ENCODE data around the gene SLC6A6. TPM values are rescaled to one million over a fixed set of nuclear protein-coding genes. Genes with fewer than 3 reads are reported as not detected.

The SLC6A6 gene
- total RNA-seq, 4 donors from 2014 or later: 35.7 to 75.2 (median 56.4) TPM

- TF ChIP-seq CTCF (IDR thresholded peaks at IDR 0.05): no peak
- ATAC-seq (ENCODE audit: low FRiP score) (peak; percentile 89), DNase-seq (ENCODE audit: low spot score) (peak; percentile 38)
These were observed 70.3 kb downstream of the SLC6A6 start for GRCh38 chr3:14472471-14473351.

GRCh38 chr3:14473411-14473891 is 71.0 kb downstream of the SLC6A6 start:
- DNase-seq (ENCODE audit: low spot score): no peak
- no peak for ATAC-seq (ENCODE audit: low FRiP score)
- no peak for TF ChIP-seq CTCF (IDR thresholded peaks at IDR 0.05)

- TF ChIP-seq CTCF (IDR thresholded peaks at IDR 0.05): no peak
- DNase-seq (ENCODE audit: low spot score) (no peak), ATAC-seq (ENCODE audit: low FRiP score) (no peak)
These were observed 72.1 kb downstream of the SLC6A6 start for GRCh38 chr3:14474363-14475081.

- ATAC-seq (ENCODE audit: low FRiP score) (no peak), DNase-seq (ENCODE audit: low spot score) (no peak)
- TF ChIP-seq CTCF (IDR thresholded peaks at IDR 0.05): no peak
These were observed 73.2 kb downstream of the SLC6A6 start for GRCh38 chr3:14475621-14476020.

- DNase-seq (ENCODE audit: low spot score) (no peak), ATAC-seq (ENCODE audit: low FRiP score) (no peak)
- no peak for TF ChIP-seq CTCF (IDR thresholded peaks at IDR 0.05)
These were observed 74.3 kb downstream of the SLC6A6 start for GRCh38 chr3:14476583-14477265.

- no peak for TF ChIP-seq CTCF (IDR thresholded peaks at IDR 0.05)
- DNase-seq (ENCODE audit: low spot score) (no peak), ATAC-seq (ENCODE audit: low FRiP score) (no peak)
These were observed 75.0 kb downstream of the SLC6A6 start for GRCh38 chr3:14477311-14477935.

Data from omental fat pad (tissue), 4 donors.